HPDE6-E6E7 (cell line): ENCODE results near the gene TAF11L13.
"Not testable (repeated sequence)": the region's sequence is repeated elsewhere in the genome, so short reads cannot be mapped to it uniquely, and the experiment has no call there.

Experiments
- DNase-seq: peaks from one replicate; pipeline ENCODE4 v3.0.0; 2011; ENCODE audit warnings: missing footprints; ENCODE audit errors: extremely low spot score

The TAF11L13 gene

DNA sequence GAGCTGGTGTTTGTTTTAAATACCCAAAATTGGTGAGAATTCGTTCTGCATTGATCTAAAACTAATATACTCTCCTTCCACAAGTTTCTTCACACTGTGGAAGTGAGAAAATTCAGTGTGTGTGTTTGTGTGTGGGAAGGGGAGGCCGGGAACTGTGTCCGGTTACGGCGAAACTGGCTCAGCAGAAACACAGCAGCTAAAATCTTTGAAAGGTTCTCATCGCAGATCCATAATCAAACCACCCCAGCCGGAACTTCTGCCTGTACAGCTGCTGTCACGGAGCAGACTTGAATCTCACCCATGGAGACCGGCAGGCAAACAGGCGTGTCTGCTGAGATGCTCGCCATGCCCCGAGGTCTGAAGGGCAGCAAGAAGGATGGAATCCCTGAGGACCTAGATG, at the start of gene TAF11L13:
Gene TAF11L13 (plus strand): TSS at position 301 of the 400 bp plus-strand sequence.
- not testable (repeated sequence) for DNase-seq

GRCh38 chr5:17585658-17586057, 46.2 kb upstream of the TAF11L13 start, which contains the start of gene TAF11L7:
Gene TAF11L7, minus strand, starts transcription at chr5:17585758.
- DNase-seq, result not testable (repeated sequence)

DNA sequence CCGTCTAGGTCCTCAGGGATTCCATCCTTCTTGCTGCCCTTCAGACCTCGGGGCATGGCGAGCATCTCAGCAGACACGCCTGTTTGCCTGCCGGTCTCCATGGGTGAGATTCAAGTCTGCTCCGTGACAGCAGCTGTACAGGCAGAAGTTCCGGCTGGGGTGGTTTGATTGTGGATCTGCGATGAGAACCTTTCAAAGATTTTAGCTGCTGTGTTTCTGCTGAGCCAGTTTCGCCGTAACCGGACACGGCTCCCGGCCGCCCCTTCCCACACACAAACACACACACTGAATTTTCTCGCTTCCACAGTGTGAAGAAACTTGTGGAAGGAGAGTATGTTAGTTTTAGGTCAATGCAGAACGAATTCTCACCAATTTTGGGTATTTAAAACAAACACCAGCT, 41.0 kb upstream of the TAF11L13 start, which contains the start of gene TAF11L8:
Gene TAF11L8 (minus strand): TSS at position 101 of the 400 bp plus-strand sequence.
- DNase-seq, result not testable (repeated sequence)

DNA sequence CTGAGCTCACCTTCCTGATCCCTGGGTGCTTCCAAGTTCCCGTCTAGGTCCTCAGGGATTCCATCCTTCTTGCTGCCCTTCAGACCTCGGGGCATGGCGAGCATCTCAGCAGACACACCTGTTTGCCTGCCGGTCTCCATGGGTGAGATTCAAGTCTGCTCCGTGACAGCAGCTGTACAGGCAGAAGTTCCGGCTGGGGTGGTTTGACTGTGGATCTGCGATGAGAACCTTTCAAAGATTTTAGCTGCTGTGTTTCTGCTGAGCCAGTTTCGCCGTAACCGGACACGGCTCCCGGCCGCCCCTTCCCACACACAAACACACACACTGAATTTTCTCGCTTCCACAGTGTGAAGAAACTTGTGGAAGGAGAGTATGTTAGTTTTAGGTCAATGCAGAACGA, 37.6 kb upstream of the TAF11L13 start, which contains the start of gene TAF11L9:
Gene TAF11L9 (minus strand): TSS at position 140 of the 400 bp plus-strand sequence.
- DNase-seq, result not testable (repeated sequence)

- not testable (repeated sequence) for DNase-seq
These were observed 34.2 kb upstream of the TAF11L13 start, which contains the start of gene TAF11L10 for GRCh38 chr5:17597728-17598127. Gene TAF11L10, minus strand, starts transcription at chr5:17597828.

DNA sequence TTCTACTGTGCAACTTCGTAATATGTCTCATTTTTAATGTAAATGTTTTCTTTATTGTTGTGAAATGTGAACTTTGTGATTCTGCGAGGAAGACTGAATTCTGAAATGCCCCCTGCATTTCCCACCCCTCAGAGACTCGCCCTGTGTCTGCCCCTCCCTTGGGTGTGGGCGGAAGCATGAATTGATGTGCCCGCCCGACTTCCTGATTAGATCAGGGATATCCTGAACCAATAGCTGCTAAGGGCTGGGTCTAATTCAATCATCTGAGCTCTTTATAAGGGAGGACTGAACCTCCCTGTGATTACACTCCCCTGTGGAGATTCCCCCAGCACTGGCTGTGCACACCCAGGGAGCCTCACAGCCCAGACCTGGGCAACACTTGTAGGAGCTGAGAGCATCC, 28.0 kb upstream of the TAF11L13 start, which contains the start of gene TAF11L11:
Gene TAF11L11 (plus strand): TSS at position 304 of the 400 bp plus-strand sequence.
- not testable (repeated sequence) for DNase-seq

DNA sequence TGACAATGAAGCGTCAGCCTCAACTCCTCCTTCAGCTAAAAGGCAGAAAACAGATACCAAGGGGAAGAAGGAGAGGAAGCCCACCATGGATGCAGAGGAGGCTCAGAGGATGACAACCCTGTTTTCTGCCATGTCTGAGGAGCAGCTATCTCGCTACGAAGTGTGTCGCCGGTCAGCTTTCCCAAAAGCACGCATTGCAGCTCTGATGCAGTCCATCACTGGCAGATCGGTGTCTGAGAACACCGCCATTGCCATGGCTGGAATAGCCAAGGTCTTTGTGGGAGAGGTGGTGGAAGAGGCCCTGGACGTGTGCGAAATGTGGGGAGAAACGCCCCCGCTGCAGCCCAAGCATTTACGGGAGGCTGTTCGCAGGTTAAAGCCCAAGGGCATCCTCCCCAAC, 26.9 kb upstream of the TAF11L13 start:
- no peak for DNase-seq

- not testable (repeated sequence) for DNase-seq
These were observed 24.4 kb upstream of the TAF11L13 start for GRCh38 chr5:17607461-17607860.

DNA sequence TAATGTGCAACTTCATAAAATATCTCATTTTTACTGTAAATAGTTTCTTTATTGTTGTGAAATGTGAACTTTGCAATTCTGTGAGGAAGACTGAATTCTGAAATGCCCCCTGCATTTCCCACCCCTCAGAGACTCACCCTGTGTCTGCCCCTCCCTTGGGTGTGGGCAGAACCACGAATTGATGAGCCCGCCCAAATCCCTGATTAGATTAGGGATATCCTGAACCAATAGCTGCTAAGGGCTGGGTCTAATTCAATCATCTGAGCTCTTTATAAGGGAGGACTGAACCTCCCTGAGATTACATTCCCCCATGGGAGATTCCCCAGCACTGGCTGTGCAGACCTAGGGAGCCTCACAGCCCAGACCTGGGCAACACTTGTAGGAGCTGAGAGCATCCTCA, 21.8 kb upstream of the TAF11L13 start, which contains the start of gene TAF11L12:
Gene TAF11L12 (plus strand): TSS at position 301 of the 400 bp plus-strand sequence.
- DNase-seq, result not testable (repeated sequence)

DNA sequence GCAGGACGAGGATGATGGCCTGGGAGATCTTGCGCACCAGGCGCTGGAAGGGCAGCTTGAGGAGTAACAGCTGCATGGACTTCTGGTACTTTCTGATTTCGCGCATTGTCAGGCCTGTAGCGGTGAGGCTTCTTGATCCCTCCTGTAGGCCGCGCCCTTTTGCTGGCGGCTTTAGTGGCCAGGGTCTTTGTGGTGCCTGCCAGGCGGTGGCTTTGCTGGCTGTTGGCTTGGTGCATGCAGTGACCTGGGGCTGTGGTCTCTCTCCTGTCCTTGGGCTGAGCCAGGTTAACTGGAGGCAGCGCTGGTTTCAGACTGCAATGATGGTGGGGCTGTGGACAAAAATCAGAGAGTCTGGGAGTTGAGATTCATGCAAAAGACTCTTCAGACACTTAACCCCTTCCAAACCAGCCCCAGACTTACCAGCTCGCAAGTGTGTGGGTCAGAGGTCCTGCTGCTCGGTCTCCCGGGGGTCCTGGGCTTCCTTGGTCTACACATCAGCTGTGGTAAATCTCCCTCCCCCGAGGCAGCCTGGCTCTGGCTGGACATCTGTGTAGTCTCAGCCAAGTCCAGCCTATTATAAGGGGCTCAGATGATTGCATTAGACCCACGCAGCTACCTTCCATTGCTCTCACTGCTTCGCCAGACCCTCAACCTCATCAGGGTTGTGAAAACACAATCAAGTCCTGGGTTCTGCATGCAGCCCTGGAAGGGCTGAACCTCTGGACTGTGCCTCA, 16.8 kb upstream of the TAF11L13 start:
- DNase-seq, result no peak

DNA sequence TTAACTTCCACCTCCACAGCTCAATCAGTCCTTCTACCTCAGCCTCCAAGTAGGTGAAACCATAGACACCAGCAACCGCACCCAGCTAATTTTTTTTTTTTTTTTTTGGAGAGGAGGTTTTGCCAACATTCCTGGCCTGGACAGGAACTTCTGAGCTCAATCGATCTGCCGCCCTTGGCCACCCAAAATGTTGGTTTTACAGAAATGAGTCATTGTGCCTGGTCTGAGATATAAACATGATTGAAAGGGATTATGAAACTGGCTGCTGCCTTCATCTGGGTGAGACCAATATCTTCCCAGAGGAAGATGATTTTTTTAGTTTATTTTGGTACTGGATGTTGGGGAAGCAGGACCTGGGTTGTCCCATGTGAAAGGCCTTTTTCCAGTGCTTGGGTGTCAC, 12.5 kb upstream of the TAF11L13 start:
- no peak for DNase-seq

DNA sequence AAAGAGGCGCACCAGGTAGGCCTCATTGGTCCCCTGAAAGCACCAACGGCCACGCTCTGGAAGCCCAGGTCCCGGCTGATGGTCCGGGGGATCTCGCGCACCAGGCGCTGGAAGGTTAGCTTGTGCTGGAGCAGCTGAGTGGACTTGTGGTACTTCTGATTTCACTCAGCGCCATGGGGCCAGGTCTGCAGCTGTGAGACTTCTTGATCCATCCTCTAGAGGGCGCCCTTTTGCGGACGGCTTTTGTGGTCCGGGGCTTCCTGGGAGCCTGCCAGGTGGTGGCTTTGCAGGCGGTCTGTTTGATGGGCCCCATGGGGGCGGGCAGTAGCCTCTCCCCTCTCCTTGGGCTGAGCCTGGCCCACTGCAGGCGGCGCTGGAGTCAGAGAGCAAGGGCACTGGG, 11.3 kb upstream of the TAF11L13 start:
- DNase-seq, result no peak

DNA sequence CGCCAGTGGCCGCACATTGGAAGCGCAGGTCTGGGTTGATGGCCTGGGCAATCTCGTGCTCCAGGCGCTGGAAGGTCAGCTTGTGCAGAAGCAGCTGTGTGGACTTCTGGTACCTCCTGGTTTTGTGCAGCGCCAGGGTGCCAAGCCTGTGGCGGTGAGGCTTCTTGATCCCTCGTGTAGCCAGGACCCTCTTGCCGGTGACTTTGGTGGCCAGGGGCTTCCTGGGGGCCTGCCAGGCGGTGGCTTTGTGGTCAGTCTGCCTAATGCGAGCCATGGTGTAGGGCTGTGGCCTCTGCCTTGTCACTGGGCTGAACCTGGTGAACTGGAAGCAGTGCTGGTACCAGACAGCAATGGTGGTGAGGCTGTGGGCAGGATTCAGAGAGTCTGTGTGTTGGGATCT, 6.2 kb upstream of the TAF11L13 start:
- DNase-seq, result no peak

DNA sequence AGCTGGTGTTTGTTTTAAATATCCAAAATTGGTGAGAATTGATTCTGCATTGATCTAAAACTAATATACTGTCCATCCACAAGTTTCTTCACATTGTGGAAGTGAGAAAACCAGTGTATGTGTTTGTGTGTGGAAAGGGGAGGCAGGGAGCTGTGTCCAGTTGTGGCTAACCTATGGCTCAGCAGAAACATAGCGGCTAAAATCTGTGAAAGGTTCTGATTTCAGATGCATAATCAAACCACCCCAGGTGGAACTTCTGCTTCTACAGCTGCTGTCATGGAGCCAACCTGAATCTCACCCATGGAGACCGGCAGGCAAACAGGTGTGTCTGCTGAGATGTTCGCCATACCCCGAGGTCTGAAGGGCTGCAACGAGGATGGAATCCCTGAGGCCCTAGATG, 2.3 kb downstream of the TAF11L13 start, which contains the start of gene TAF11L14:
Gene TAF11L14 (plus strand): TSS at position 301 of the 400 bp plus-strand sequence.
- no peak for DNase-seq

GRCh38 chr5:17649232-17649631, 17.3 kb downstream of the TAF11L13 start:
- DNase-seq, result not testable (repeated sequence)

DNA sequence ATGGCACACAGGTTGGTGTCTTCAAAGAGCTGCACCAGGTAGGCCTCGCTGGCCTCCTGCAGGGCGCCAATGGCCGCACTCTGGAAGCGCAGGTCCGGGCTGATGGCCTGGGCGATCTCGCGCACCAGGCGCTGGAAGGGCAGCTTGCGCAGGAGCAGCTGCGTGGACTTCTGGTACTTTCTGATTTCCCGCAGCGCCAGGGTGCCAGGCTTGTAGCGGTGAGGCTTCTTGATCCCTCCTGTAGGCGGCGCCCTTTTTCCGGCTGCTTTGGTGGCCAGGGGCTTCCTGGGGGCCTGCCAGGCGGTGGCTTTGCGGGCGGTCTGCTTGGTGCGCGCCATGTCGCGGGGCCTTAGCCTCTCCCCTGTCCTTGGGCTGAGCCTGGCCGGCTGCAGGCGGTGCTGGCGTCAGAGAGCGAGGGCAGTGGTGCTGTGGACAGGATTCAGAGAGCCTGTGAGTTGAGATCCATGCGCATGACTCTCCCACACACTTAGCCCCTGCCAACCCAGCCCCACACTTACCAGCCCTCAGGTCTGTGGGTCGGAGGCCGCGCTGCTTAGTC, 23.4 kb downstream of the TAF11L13 start:
- DNase-seq, result not testable (repeated sequence)

DNA sequence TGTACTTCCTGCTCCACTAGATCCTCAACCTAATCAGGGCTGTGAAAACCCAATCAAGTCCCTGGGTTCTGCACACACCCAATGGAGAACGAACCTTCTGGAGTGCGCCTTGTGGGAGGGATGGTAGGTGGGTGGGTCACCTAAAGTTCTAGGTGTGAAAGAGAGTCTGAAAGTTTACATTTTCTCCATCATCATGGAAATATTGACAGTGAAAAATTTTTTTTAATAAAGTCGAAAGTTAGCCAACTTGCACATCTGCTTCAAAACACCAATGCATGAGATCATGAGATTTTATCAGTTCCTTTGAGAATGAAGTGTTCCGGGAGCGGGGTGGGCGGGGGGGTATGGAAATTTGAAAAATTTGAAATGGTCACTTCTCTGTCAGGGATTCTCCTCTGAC, 24.0 kb downstream of the TAF11L13 start:
- DNase-seq, result no peak

DNA sequence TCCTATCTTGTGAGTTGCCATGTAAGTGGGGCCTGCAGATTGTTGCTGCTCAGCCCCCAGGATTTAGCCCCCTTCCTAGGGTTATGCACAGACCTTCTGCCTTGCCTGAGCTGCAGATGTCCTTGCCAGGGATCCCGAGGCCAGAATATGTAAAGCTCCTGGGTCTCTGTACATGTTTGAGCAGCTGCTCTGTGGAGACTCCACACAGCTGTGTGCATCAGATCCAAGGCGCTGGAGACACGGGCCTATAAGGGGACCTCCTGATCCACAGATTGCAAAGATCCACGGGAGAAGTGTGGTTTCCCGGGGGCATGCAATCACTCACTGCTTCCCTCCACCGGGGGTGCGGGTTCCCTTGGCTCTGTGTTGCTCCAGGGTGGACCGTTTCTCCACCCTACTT, 31.3 kb downstream of the TAF11L13 start:
- no peak for DNase-seq

DNA sequence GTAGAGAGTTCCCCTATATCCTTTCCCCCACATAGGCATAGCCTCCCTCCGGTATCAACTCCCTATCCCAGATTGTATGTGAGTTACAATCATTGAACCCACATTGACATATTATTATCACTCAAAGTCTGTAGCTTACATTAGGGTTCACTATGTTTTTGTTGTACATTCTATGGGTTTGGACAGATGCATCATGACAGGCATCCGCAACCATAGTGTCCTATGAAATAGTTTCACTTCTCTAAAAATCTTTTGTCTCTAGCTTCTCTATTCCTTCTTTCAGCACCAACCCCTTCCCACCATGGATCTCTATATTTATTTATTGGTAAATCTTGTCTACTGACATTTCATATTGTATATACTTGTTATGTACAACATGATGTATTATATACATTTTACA, 33.9 kb downstream of the TAF11L13 start:
- DNase-seq, result no peak

- DNase-seq, result no peak
These were observed 34.9 kb downstream of the TAF11L13 start for GRCh38 chr5:17666726-17667235.

- DNase-seq, result no peak
These were observed 38.5 kb downstream of the TAF11L13 start for GRCh38 chr5:17670353-17670752.

- no peak for DNase-seq
These were observed 47.0 kb downstream of the TAF11L13 start for GRCh38 chr5:17678751-17679324.
